ENCODE results near the gene MRPL40. TPM values are rescaled to one million over a fixed set of nuclear protein-coding genes. Genes with fewer than 3 reads are reported as not detected.

The MRPL40 gene
- polyA plus RNA-seq, 1 donor from 2014 or later = 32.5 TPM

GRCh38 chr22:19446603-19447329 is 14.4 kb downstream of the MRPL40 start:
- peaks cover 54% of the 10 kb centered on the region for H3K79me2 ChIP-seq (replicated peaks; ENCODE audit: insufficient read depth, low read length)
- peak overlapping the region; percentile 79 for H3K4me2 ChIP-seq (ENCODE audit: low read length)
- H3K9me2 ChIP-seq (ENCODE audit: insufficient read depth, low read length) = no peaks in the 10 kb centered on the region
- no peaks in the 10 kb centered on the region for H3K27me3 ChIP-seq (ENCODE audit: insufficient read depth, low read depth, low read length)
- peak overlapping the region; percentile 21 for H2AFZ ChIP-seq (ENCODE audit: low read depth, low read length)
- peaks cover 9% of the 10 kb centered on the region for H3K36me3 ChIP-seq (ENCODE audit: insufficient read depth, low read length)
- H3F3A ChIP-seq (ENCODE audit: insufficient read depth, low read length, poor library complexity, severe bottlenecking) = no peaks in the 10 kb centered on the region
- no peak for TF ChIP-seq POLR2AphosphoS5 (IDR thresholded peaks at IDR 0.05)
- TF ChIP-seq RAD21 (conservative IDR thresholded peaks at IDR 0.05) = no peak
- TF ChIP-seq TAF1 (IDR thresholded peaks at IDR 0.05; ENCODE audit: low read depth) = no peak
- TF ChIP-seq REST (IDR thresholded peaks at IDR 0.05; ENCODE audit: borderline replicate concordance) = no peak
- no peak for TF ChIP-seq EZH2 (IDR thresholded peaks at IDR 0.05; ENCODE audit: borderline replicate concordance, insufficient read depth, low read length, poor library complexity, severe bottlenecking)
- no peak for TF ChIP-seq CTCF (IDR thresholded peaks at IDR 0.05; ENCODE audit: poor library complexity, severe bottlenecking)
- no peak for TF ChIP-seq SMC3 (conservative IDR thresholded peaks at IDR 0.05; ENCODE audit: poor library complexity)
- no peak for TF ChIP-seq EP300 (conservative IDR thresholded peaks at IDR 0.05; ENCODE audit: poor library complexity, severe bottlenecking)
- no peak for TF ChIP-seq MXI1 (conservative IDR thresholded peaks at IDR 0.05; ENCODE audit: poor library complexity, severe bottlenecking)
- peak overlapping the region; percentile 88 for H3K27ac ChIP-seq (ENCODE audit: low read length)
- H3K4me3 ChIP-seq (ENCODE audit: low read length) = peak overlapping the region; percentile 98
- peak overlapping the region; percentile 84 for H3K9ac ChIP-seq (ENCODE audit: low read length)
- no peaks in the 10 kb centered on the region for H3K9me3 ChIP-seq (ENCODE audit: low read length)
- H4K20me1 ChIP-seq (ENCODE audit: insufficient read depth) = no peaks in the 10 kb centered on the region

GRCh38 chr22:19447330-19448075 is 15.2 kb downstream of the MRPL40 start, which contains the start of gene C22orf39:
TSS of gene C22orf39 (minus strand) at chr22:19447711. CDS start at chr22:19447688, 23 bp downstream.
- H3K9me2 ChIP-seq (ENCODE audit: insufficient read depth, low read length) = no peaks in the 10 kb centered on the region
- H3K4me3 ChIP-seq (ENCODE audit: low read length) = peak within 1 kb of the TSS; percentile 98
- peak; percentile 44 for TF ChIP-seq SMC3 (conservative IDR thresholded peaks at IDR 0.05; ENCODE audit: poor library complexity)
- no peak for TF ChIP-seq EZH2 (IDR thresholded peaks at IDR 0.05; ENCODE audit: borderline replicate concordance, insufficient read depth, low read length, poor library complexity, severe bottlenecking)
- TF ChIP-seq TAF1 (IDR thresholded peaks at IDR 0.05; ENCODE audit: low read depth) = peak; percentile 55
- TF ChIP-seq CTCF (IDR thresholded peaks at IDR 0.05; ENCODE audit: poor library complexity, severe bottlenecking) = peak; percentile 32
- TF ChIP-seq POLR2AphosphoS5 (IDR thresholded peaks at IDR 0.05) = peak; percentile 86
- TF ChIP-seq RAD21 (conservative IDR thresholded peaks at IDR 0.05) = no peak
- TF ChIP-seq MXI1 (conservative IDR thresholded peaks at IDR 0.05; ENCODE audit: poor library complexity, severe bottlenecking) = peak; percentile 83
- peak; percentile 43 for TF ChIP-seq EP300 (conservative IDR thresholded peaks at IDR 0.05; ENCODE audit: poor library complexity, severe bottlenecking)
- peak; percentile 73 for TF ChIP-seq REST (IDR thresholded peaks at IDR 0.05; ENCODE audit: borderline replicate concordance)
- peak within 1 kb of the TSS; percentile 100 for H3K4me2 ChIP-seq (ENCODE audit: low read length)
- H2AFZ ChIP-seq (ENCODE audit: low read depth, low read length) = peak within 1 kb of the TSS; percentile 83
- no peaks in the 10 kb centered on the region for H3K9me3 ChIP-seq (ENCODE audit: low read length)
- peaks cover 49% of the 10 kb centered on the region for H3K79me2 ChIP-seq (replicated peaks; ENCODE audit: insufficient read depth, low read length)
- H3K27ac ChIP-seq (ENCODE audit: low read length) = peak within 1 kb of the TSS; percentile 88
- no peaks in the 10 kb centered on the region for H3K27me3 ChIP-seq (ENCODE audit: insufficient read depth, low read depth, low read length)
- H4K20me1 ChIP-seq (ENCODE audit: insufficient read depth) = no peaks in the 10 kb centered on the region
- no peaks in the 10 kb centered on the region for H3F3A ChIP-seq (ENCODE audit: insufficient read depth, low read length, poor library complexity, severe bottlenecking)
- H3K36me3 ChIP-seq (ENCODE audit: insufficient read depth, low read length) = peaks cover 9% of the 10 kb centered on the region
- H3K9ac ChIP-seq (ENCODE audit: low read length) = peak within 1 kb of the TSS; percentile 84
